Measurements from ENCODE around the gene SYT17. TPM values are rescaled to one million over a fixed set of nuclear protein-coding genes. Genes with fewer than 3 reads are reported as not detected.
A peak's percentile ranks its signal among the peaks of the same experiment; 100 is the strongest.

SYT17 gene
- total and polyA plus RNA-seq, 10 of the 15 experiments (the other 5 are each of a cell fraction or from before 2014, with no cell fraction given) = 3.7 to 12.3 (median 5.0) TPM

DNA sequence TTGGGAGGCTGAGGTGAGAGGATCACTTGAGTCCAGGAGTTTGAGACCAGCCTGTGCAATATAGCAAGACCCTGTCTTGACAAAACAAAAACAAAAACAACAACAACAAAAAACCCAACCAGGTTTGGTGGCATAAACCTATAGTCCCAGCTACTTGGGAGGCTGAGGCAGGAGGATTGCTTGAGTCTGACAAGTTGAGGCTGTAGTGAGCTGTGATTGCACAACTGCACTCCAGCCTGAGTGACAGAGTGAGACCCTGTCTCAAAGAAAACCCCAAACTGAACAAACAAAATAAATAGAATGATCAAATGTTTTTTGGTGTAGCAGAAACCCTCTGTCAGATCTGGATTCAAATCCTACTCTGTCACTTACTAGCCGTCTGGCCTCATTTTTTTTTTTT lies 16.0 kb upstream of the SYT17 start:
- ChIA-PET RAD21 (ENCODE audit: unreplicated experiment) (no interaction called here), CTCF (interaction anchor here (0.6 kb wide), 1 partner anchor 733 kb away, joined by 3 read pairs; the partner anchor contains the start of gene GPRC5B), SMC1A (ENCODE audit: uncharacterized antibody, unreplicated experiment) (interaction anchor here (1.6 kb wide), 1 partner anchor 28 kb away, joined by 6 read pairs; no protein-coding TSS in a partner anchor), POLR2A (no interaction called here)
- in situ Hi-C loops (cut with MboI) (no loop called here), intact Hi-C loops (cut with micrococcal nuclease; ENCODE audit: unreplicated experiment) (no loop called here)
- Histone ChIP-seq H3K27me3 (replicated peaks in 1 of 2; ENCODE audit: control insufficient read depth in 2 of 2, insufficient read depth in 2 of 2, low read length in 1 of 2) (no peaks in the 10 kb centered on the region), H3K36me3 (ENCODE audit: control insufficient read depth in 2 of 2, insufficient read depth in 2 of 2, low read length in 1 of 2) (no peaks in the 10 kb centered on the region), H3K79me2 (ENCODE audit: control insufficient read depth, insufficient read depth, low read length) (no peaks in the 10 kb centered on the region), H3K9ac (ENCODE audit: control insufficient read depth, insufficient read depth, low read length) (no peak overlapping the region), H2AFZ (ENCODE audit: control insufficient read depth, low read depth, low read length) (no peak overlapping the region), H3K9me3 (replicated peaks; ENCODE audit: control insufficient read depth, insufficient read depth, low read length) (peaks cover 3% of the 10 kb centered on the region; the same call in 2 of the 3 replicates), H3K4me1 (ENCODE audit: control insufficient read depth, insufficient read depth, low read length) (no peaks in the 10 kb centered on the region), H4K20me1 (ENCODE audit: control insufficient read depth, insufficient read depth) (no peaks in the 10 kb centered on the region), H3K27ac (ENCODE audit: control insufficient read depth, insufficient read depth) (no peak overlapping the region), H3K4me3 (no peak overlapping the region), H3K4me2 (ENCODE audit: control insufficient read depth, insufficient read depth) (no peak overlapping the region)
- TF ChIP-seq, protein P1, sequence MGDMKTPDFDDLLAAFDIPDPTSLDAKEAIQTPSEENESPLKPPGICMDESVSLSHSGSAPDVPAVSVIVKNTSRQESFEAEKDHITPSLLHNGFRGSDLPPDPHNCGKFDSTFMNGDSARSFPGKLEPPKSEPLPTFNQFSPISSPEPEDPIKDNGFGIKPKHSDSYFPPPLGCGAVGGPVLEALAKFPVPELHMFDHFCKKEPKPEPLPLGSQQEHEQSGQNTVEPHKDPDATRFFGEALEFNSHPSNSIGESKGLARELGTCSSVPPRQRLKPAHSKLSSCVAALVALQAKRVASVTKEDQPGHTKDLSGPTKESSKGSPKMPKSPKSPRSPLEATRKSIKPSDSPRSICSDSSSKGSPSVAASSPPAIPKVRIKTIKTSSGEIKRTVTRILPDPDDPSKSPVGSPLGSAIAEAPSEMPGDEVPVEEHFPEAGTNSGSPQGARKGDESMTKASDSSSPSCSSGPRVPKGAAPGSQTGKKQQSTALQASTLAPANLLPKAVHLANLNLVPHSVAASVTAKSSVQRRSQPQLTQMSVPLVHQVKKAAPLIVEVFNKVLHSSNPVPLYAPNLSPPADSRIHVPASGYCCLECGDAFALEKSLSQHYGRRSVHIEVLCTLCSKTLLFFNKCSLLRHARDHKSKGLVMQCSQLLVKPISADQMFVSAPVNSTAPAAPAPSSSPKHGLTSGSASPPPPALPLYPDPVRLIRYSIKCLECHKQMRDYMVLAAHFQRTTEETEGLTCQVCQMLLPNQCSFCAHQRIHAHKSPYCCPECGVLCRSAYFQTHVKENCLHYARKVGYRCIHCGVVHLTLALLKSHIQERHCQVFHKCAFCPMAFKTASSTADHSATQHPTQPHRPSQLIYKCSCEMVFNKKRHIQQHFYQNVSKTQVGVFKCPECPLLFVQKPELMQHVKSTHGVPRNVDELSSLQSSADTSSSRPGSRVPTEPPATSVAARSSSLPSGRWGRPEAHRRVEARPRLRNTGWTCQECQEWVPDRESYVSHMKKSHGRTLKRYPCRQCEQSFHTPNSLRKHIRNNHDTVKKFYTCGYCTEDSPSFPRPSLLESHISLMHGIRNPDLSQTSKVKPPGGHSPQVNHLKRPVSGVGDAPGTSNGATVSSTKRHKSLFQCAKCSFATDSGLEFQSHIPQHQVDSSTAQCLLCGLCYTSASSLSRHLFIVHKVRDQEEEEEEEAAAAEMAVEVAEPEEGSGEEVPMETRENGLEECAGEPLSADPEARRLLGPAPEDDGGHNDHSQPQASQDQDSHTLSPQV (IDR thresholded peaks at IDR 0.05) = no peak
- TF ChIP-seq RELA (IDR thresholded peaks at IDR 0.05; ENCODE audit: borderline replicate concordance, partially characterized antibody) = no peak
- ATAC-seq (no peak), FAIRE-seq (no peak), DNase-seq (ENCODE audit: low read depth, low spot score) (no peak)
- no TSS peak for BruUV-seq (replicated peaks)
- 0% methylated on average over 1 of the region's 1 CpG for WGBS (ENCODE audit: insufficient coverage, insufficient replicate concordance, low lambda C conversion rate, missing lambda C conversion rate)

DNA sequence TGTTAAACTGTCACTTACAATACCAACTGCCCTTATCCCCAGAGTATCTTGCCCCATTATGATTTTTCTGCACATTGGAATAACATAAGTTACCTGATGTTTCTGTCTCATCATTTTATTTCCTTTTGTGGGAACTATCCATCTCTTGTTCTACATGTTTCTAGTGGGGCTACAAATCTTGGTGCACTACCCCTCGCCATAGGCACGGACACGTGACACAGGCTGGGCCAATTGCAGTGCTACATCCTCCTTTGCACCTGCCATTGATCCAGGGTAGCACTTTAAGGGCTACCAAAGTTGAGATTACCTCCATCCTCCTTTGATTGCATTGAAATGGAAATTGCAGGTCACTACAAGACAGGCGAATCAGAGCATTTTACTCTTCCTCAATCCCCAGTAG lies 14.2 kb upstream of the SYT17 start:
- H3K4me1 ChIP-seq (ENCODE audit: control insufficient read depth, insufficient read depth, low read length) = no peaks in the 10 kb centered on the region
- H3K4me3 ChIP-seq = no peak overlapping the region
- FAIRE-seq (no peak), DNase-seq (ENCODE audit: low read depth, low spot score) (no peak), ATAC-seq (no peak)
- POLR2A ChIA-PET = no interaction called here
- H3K27ac ChIP-seq (ENCODE audit: control insufficient read depth, insufficient read depth) = no peak overlapping the region
- CTCF ChIA-PET = interaction anchor here (1.2 kb wide), 1 partner anchor 26 kb away, joined by 5 read pairs; no protein-coding TSS in a partner anchor
- in situ Hi-C loops (cut with MboI) (no loop called here), intact Hi-C loops (cut with micrococcal nuclease; ENCODE audit: unreplicated experiment) (no loop called here)
- no peak overlapping the region for H3K9ac ChIP-seq (ENCODE audit: control insufficient read depth, insufficient read depth, low read length)
- RAD21 ChIA-PET (ENCODE audit: unreplicated experiment) = no interaction called here
- H3K4me2 ChIP-seq (ENCODE audit: control insufficient read depth, insufficient read depth) = no peak overlapping the region
- H3K9me3 ChIP-seq (replicated peaks; ENCODE audit: control insufficient read depth, insufficient read depth, low read length) = peaks cover 3% of the 10 kb centered on the region; the same call in 2 of the 3 replicates
- H4K20me1 ChIP-seq (ENCODE audit: control insufficient read depth, insufficient read depth) = no peaks in the 10 kb centered on the region
- H3K36me3 ChIP-seq (ENCODE audit: control insufficient read depth in 2 of 2, insufficient read depth in 2 of 2, low read length in 1 of 2) = no peaks in the 10 kb centered on the region
- H3K79me2 ChIP-seq (ENCODE audit: control insufficient read depth, insufficient read depth, low read length) = no peaks in the 10 kb centered on the region
- no TSS peak for BruUV-seq (replicated peaks)
- H2AFZ ChIP-seq (ENCODE audit: control insufficient read depth, low read depth, low read length) = peak overlapping the region; percentile 24
- no peaks in the 10 kb centered on the region for H3K27me3 ChIP-seq (replicated peaks in 1 of 2; ENCODE audit: control insufficient read depth in 2 of 2, insufficient read depth in 2 of 2, low read length in 1 of 2)
- SMC1A ChIA-PET (ENCODE audit: uncharacterized antibody, unreplicated experiment) = no interaction called here
- 22% methylated on average over 4 of the region's 4 CpGs for WGBS (ENCODE audit: insufficient coverage, insufficient replicate concordance, low lambda C conversion rate, missing lambda C conversion rate)
- no peak for TF ChIP-seq GATAD2B (conservative IDR thresholded peaks at IDR 0.05; ENCODE audit: low read depth)
- no peak for TF ChIP-seq MYC (IDR thresholded peaks at IDR 0.05; ENCODE audit: insufficient read depth, insufficient read length, insufficient replicate concordance, low read length, severe bottlenecking)
- TF ChIP-seq KAT2A (conservative IDR thresholded peaks at IDR 0.05; ENCODE audit: control insufficient read depth, low read depth, low read length) = no peak
- TF ChIP-seq, protein P2, sequence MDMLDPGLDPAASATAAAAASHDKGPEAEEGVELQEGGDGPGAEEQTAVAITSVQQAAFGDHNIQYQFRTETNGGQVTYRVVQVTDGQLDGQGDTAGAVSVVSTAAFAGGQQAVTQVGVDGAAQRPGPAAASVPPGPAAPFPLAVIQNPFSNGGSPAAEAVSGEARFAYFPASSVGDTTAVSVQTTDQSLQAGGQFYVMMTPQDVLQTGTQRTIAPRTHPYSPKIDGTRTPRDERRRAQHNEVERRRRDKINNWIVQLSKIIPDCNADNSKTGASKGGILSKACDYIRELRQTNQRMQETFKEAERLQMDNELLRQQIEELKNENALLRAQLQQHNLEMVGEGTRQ (IDR thresholded peaks at IDR 0.05; ENCODE audit: borderline replicate concordance, low read depth, low read length) = peak; percentile 2; the same call in 1 of the 2 replicates
- peak; percentile 54; the same call in 1 of the 2 replicates for TF ChIP-seq GABPA (IDR thresholded peaks at IDR 0.05; ENCODE audit: low read depth)
- no peak for TF ChIP-seq KLF5 (IDR thresholded peaks at IDR 0.05; ENCODE audit: partially characterized antibody)

Measured in GM12878 (cell line).